ENCODE data around the gene TCF4.

TCF4 gene

DNA sequence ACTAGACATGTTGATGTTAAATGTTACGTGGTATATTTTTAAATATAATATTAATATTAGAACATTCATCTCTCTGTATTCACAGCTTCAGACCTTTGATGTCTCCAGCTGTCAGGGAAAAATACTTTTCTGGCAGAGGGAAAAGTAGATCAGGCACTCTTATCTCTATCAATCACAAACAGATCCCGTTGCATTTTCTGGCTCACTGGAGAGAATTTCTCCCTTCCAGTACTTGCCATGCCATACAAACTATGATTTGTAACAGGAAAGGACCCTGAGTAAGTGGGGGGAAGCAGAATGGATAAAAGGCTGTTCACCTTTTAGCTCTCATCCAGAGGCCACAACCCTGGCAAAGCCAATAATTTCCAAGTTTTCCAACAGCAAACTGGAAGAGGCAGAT lies 158.0 kb downstream of the TCF4 start:
- DNase-seq, result no peak

DNA sequence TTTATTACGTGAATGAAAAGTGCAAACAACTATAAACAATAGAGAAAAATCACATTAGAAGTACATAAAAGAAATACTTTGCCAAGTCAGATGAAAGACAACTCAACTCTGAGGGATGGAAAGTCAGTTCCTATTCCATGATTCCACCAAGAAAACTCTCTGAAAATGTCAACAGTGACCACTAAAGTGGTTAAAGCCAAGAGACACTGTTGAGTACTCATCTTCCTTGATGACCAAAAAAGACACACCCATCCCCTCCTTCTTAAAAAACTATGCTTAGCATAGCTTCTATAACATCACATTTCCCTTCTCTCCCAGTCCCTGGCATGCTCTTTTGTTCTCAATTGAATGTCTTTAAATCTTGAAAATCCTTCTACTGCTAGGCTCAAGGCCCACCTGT lies 160.0 kb downstream of the TCF4 start:
- no peak for DNase-seq

DNA sequence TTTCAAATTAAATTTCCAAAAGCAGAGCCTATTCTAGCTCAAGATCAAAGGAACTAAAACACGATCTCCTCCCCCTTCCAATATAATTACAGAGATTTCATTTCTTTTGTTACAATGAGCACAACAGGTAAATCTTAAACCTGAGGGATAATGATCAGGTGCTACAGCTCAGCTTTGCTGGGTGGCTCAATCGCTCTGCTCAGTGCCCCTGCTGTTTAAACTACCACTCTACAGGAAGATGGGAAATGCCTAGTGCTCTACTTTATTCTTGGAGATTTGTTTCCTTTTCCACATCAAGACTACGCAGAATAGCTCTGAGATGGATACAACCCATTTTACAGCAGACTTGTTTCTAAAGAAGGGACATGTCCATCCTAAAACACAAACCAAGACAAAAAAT lies 162.3 kb downstream of the TCF4 start:
- DNase-seq, result no peak

DNA sequence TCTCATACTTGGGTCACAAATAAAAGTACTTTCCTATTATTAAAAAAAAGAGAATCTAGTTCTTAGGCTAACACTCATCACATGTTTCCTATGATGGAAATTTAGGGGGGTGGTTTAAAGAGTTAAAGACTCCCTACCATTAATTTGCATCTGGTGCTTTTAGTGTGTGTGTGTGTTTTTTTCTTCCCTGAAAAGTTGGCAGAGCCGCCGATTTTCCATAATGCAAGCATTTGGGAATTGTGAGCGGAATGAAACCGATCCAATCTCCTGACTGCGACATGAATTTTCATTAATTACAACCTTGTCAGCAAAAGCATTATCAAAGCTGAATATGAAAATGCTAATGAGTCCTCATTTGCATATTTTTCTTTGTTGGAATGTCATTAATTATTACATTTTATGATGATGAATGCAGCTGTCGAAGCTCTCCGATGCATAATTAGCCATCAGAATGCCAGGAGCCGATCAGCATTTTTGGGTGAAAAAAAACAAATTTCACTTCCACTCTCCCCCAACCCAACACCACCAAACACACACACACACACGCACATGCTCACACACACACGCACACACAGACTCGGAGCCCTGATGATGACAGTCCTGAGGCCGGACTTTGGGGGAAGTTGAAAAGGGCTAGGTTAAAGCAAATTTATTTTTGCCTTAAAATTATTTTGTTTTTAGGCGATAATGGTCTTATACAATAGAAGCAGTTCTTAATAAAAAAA lies 165.4 kb downstream of the TCF4 start:
- DNase-seq, result peak; percentile 26

DNA sequence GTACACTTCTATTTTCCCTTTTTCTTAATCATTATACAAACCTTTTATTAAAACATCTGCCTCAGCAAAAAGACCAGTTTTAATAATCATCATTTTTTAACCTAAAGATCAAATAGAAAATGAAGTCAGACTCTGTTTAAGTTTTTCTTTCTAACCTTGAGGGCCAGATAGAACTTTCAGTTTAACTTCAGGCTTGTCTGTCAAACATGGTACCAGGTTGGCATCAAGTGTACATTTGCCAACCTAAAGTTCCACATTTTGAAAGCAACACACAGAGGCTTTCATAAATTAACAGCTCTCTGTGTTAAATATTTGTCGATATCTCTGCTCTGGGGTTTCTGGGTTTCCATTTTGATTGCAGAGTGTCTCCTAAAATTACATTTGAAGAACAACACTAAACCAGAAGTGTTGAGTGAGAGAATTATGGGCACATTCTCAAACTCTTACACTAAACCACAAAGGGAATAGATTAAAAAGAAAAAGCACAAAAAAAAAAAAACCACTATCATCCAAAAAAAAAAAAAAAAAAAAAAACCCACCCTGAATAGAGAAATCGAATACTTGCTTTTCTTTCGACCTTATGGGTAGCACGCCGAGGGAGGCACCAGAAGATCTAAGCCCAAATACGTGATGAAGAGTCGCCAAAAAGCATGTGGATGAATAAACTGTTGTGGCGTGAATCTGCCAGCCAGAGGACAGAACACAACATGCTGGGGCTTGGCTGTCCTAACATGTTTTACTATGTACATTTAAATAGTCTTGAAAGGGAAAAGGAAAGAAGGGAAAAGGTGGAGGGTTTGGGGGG lies 166.2 kb downstream of the TCF4 start:
- no peak for DNase-seq

DNA sequence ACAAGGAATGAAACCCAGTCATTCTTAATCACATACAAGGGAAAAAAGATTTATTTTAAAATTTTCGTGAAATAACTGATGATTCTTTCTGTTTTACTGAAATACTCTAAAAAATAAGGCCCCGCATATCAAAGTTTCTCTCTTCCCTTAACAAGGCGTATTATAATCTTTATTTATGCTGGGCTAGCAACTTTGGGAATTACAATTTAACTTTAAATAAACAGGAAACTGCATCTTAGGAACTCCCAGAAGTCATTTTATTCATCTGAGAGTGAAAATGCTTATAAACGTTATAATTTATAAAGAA lies 166.7 kb downstream of the TCF4 start:
- DNase-seq, result no peak

DNA sequence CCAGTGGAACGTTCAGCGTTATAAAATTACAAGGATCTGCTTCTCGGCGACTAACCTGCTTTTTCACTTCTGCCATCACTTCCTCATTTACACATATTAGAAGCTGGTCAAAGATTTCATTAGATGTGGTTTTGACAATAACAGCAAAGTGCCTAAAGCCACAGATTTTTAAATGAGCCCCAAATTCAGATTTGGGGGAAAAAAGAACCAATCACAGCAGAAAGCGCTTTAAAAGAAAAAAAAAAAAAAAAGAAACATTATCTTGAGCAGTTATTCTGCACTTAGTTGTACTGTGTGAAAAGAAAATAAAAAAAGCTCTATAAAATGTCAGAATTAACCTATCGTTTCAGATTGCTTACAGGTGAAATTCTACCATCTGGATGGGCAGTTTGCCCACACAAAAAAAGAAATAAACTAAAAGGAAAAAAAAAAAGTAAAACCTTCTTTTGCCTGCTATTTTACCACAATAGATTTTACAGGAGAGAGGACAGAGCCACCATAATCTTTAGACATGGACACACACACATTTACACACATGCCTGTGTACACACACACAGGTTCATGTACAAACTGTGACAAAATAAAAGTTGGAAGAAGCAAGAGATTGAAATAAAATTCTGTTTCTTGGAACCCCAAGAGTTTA lies 167.2 kb downstream of the TCF4 start:
- no peak for DNase-seq

DNA sequence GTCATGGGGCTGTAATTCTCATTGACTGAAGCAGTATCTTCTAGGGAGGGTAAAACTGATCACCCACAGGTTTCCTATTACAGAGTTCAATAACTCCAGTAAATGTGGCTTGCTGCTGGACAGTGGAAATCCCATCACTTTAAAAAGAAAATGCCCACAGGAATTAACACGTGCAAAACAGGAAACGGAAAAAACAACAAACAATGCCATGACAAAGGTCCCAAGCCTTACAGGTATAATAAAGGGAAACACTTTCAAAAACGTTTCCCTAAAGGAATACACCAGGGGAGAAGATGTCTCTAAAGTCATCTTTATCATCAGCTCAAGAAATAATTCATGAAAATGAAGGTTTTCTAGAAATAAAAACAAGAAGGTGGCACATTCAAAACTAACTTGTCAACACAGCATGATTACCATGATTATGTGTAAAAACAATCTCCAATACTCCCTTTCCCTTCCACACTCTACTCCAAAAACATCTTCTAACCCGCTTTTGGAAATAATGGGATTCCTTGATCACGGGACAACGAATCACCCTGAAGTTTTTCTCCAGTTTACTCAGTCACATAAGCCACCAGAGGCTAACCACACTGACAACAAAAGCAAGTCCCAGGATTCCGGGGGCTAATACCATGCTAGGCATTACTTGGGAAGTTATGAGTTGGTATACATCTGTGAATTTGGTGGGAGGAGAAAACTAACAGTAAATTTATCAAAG lies 167.9 kb downstream of the TCF4 start:
- peak; percentile 8 for DNase-seq

DNA sequence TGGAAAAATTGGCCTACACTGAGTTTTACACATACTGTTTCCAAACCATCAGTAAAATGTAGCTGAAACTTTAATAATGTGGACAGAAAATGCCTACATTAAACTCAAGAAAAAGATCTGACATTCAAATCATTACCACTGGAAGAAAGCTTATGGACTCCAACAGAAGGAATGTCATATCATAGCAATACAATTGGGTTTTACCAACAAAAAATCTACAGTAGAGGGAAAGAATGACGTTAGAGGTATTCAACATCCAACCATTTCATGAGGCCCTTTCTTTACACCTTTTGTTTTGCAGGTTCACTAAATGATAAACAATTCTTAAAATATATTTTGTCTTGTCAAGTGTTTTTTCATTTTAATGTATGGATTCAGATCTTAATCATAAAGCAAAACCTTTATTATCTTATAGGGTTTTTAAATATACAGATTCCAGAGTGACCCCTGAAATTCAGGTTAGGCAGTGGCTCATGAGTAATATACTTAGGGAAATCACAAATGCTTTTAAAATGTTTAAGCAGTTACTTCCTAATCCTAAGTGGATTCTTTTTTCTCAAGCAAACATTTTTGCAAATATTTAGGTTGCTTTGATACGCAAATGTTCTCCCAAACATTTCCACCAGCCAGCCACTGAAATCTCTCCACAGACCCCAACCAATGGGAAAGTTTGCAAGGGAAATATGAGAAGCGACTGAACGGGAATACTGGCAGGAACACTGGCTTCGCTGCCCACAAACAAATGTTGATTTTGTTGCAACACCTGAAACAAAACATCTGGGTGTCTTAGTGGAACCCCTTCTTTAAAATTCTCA lies 168.7 kb downstream of the TCF4 start:
- DNase-seq, result no peak

DNA sequence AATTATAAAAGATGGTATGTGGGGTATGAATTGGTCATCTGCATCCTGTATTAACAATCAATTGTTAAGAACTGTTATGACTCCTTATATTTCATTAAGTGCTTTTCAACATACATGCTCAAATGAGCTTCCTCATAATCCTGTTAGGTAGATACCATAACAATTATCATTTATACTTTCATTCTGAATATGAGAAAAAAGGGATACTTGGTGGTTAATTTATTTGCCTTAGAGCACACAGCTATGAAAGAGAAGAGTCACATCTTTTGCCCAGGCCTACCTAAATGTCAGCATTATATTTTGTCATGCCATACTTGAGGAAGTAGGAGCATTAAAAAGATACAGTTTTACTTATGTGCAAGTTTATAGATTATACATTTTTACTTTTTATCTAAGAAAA lies 169.6 kb downstream of the TCF4 start:
- DNase-seq, result no peak

DNA sequence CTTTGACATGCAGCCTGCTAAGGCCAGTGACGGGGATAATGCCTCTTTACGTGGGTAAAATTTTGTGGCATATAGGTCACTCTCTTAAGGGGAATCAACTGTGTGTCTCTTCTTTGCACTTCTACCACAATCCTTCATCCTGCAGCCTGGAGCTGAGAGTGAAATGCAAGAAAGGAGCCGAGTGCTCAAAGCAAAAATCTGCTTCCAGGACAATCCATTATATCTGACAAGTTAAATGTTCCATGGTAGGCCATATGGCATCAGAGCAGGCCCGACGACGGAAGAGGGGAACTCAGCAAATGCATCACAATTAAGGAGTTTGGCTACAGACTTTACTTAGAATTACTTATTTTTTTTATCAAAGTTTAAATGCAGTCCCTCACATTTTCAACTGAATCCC lies 171.2 kb downstream of the TCF4 start:
- DNase-seq, result peak; percentile 63

DNA sequence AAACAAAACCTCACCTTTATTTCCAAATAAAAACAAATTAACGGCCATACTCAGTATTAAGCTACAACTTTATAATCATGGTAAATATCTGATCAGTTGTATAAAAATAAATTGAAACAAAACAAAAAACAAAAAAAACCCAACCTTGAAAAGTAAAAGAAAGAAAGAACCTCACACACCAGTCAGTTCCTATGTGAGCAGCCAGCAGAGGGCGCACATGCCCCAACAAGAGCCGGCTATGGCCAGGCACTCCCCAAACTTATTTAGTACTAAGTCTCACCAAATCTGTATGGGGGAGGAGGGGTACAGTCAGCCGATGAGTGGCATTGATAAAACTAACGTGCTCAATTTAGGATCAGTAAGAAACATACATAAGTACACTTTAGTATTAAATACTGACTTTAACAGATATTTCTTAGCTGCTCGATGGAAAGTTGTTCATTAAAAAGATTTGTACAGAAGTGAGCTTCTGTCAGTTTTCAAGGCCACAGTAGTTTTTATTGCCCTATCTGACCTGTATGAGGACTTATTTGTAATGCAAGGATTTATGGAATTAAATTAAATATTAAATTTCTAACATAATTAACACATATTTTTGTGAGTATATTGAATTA lies 172.6 kb downstream of the TCF4 start:
- peak; percentile 83 for DNase-seq

DNA sequence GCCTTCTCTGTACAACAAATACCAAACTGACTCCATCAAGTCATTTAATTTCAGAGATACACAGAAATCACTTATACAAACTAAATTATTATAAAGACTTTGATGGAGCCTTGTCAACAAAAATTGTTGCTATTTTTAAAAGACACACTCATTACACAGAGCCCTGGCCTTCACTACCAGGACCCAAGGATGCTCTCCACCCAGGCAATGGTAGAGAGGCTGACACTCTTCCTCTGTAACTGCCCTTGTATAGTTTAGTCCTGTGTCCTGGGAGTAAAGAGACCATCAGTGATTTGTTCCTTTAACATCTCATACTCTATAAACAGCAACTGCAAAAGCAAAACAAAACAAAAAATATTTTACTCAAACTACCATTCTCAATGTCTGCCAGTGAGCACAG lies 173.5 kb downstream of the TCF4 start:
- no peak for DNase-seq

DNA sequence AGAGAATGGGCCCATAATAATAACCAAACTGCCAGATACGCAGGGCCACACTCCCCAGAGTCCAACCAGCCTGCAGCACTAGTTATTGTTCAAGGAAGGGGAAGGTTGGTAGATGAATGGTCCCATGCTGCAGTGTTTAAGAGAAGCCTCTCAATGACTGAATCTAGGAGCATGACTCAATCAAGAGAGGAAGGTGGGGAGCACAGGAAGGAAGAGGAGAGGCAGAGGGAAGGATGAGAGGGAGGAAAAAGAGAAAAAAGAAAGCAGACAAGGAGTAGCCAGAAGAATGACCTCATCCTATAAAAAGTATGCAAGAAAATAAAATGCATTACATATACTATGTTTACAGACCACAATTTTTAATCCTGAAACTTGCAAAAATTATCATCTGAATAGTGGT lies 174.5 kb downstream of the TCF4 start:
- DNase-seq, result no peak

DNA sequence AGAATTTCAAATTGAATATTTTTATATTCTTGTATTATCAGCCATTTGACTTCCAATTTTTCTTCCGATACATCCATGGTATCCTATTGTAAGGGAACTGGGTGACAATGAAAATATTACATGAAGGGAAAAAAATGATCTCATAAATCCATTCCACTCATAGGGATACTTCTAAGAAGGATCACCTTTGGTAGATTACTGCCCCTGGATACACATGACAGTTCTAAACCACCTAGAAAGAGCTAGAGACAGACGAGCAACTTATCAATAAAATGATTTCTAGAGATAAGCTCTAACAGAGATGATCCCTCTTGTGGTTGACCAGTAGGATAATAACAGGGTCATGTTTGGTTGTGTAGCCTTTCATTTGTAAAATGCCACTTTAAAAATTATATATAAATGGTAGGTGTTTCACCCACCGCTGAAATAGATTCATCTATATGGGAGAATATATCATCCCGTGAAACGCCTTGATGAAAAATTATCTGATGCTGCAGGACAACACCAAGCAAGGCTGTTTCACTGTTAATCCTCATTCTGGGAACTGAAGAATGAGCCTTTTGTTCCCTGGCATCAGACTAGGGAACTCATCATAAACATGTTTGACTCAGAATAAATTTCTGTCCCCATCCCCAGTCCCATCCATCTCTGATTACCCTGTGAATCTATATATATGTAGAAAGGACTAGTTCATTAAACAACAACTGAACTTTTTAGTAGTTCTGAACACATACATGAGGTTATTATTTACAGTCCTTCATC lies 180.0 kb downstream of the TCF4 start:
- DNase-seq, result no peak

DNA sequence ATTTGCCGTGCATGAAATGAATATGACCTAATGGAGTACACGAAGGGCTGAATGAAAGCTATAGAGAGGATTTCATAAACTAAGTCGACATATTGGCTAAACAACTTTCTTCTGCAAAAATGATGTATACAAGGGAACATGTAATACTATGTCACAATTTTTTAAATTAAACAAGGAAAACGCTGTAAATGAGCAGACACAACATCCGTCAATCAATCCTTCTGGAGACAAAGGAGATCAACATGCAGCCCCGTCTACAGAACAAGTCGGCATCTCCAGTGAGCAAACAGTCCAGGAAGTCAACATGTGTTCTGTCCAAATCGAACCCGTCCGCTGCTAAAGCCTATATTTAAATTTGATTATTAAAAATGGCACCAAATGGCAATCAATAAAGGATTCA lies 180.8 kb downstream of the TCF4 start:
- no peak for DNase-seq

DNA sequence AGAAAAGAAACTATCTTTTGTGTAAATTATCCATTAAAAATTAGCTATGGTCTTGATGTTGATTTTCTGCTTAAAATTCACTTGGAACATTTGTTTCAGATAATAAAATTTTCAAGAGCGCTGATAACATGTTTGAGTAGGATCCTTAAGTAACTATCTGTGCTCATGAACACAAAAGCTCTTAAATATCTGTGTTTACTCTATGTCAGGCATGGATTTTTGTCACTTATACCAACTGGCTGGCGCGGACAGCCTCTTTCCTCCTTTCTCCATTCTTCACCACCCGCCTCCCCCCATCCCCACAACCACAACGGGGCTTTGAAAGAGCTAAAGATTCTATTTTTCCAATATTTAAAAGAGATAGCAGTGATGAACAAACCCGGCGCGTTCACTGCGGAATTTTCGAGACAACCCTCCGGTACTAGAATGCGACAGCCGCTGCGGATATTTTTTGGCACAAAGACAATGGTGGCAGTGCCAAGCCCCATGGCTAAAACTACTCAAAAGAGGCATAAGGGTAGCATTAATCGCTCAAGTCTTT lies 181.5 kb downstream of the TCF4 start:
- DNase-seq, result no peak

DNA sequence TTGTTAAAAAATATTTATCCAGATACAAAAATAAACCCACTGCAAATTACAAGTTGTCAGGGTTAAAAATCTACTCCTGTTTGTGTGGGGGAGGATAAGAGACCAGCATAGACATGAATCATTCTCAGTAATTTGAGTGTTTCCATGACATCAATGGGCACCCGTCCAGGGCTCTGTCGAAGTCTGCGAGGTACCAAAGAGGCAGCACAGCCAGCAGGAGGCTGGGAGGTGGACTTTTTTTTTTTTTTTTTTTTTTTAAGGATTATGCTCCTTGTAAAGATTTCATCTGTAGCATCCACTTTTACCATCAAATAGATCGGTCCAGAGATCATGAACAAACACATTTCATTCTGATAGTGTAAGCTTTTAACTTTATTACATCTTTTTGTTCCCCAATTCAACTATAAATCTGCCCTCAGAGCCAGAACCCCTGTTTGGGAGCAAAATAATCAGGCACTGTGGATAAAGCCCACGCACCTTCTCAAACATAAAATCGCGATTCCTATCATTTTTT lies 182.0 kb downstream of the TCF4 start:
- peak; percentile 30 for DNase-seq

DNA sequence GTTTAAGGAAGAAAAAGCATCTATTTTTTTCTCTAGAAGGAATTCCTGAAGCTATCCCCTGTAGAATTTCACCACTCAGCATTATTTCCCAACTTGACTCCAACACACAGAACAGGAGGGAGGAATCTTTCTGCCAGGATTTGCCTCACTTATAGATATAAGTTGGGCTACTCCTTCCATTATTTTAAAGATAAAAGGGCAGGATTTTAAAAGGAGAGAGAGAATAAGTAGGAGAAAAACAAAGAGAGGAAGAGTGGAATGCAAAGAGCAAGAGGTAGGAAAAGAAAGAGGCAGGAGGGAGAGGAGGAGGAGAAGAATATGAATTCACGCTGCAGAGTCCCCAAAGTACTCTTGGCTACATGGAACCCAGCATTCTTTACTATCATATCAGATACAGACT lies 182.5 kb downstream of the TCF4 start:
- DNase-seq, result no peak

DNA sequence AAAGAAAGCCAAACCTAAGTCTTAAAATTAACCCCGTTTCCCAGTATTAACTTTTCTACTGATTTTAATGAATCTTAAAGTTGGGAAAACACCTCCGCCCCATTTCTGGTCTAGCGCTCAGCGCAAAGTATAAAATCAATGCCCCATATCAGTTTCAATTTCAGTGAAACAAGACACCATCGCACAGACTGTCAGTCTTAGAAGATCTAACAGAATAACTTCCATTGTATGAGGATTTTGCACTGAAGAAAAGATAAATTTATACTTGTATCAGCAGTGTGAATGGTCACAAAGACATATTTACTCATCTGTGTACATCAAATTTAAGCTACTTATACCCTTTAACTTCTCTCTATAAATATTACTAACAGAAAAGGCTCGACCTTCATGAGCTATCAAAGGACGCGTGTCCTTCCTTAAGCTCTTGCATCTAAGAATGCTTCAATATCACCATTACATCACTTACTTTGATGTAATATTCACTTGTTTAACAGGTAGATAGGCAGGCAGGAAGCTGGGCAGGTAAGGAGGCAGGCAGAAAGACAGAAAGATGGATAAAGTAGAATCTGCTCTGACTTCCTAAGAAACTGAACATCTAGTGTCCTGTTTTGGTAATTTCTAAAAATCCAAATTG lies 183.0 kb downstream of the TCF4 start:
- no peak for DNase-seq

Data from NCI-H82 (cell line).